GM21528 (cell line): ENCODE measurements around the gene SLC7A6OS.

ENCODE experiments used
- ATAC-seq: cut with Tn5 transposase; IDR thresholded peaks from one replicate; pipeline ENCODE4 v1.9.1; 2021; ENCODE audit warnings: mild to moderate bottlenecking, moderate library complexity; ENCODE audit not compliant: unreplicated experiment, low FRiP score

Gene SLC7A6OS

DNA sequence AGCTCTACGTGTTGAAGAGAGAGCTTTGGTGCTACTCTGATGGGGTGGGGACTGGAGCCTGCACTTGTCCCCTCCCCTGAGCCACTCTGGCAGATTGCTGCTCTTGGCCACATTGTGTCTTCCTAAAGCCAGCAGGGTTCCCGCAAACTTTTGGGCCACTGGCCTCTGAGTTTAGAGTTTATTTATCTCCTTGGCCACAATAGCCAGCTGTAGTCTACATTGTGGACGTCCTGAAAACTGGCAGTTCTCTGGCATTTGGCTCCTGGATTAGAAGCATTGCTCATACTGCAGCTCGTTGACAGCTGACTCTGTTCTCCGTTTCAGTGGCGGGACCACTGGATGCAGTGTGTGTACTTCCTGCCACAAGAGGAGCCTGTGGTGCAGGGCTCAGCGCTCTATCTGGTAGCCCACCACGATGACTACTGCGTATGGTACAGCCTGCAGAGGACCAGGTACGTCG, 34.6 kb upstream of the SLC7A6OS start:
- no peak for ATAC-seq

DNA sequence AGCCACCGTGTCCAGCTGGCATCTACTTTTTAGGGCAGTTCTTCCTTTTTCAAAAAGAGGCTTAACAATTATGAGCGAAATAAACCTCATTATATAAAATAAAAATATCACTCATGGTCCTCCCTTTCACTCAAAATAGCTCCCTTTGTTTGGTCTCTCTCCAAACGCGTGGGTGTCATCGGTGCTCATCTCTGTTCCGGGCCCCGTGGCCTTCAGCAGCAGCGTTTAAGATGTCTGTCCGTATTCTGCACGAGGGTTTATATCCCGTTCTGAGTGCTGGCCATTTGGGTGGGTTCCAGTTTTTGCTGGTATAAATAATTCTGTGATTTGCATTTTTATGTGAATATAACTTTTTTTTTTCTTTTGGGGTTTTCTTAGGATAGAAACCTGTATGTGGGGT, 33.5 kb upstream of the SLC7A6OS start:
- no peak for ATAC-seq

DNA sequence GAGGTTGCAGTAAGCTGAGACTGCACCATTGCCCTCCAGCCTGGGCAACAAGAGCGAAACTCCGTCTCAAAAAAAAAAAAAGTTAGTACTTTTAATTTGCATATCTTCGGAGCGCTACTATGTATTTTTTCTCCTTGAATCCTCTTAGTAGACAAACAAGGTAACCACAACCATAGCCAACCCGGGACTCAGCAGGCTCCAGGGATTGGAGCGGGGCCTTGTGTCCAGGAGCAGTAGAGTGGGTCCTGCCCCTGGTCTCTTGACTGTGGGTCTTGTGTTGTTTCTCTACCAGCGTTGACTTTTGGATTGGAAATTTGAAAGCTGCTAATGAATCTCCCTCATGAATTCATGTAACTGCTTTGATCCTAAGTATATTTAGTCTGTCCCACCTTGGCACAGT, 32.4 kb upstream of the SLC7A6OS start:
- ATAC-seq, result no peak

DNA sequence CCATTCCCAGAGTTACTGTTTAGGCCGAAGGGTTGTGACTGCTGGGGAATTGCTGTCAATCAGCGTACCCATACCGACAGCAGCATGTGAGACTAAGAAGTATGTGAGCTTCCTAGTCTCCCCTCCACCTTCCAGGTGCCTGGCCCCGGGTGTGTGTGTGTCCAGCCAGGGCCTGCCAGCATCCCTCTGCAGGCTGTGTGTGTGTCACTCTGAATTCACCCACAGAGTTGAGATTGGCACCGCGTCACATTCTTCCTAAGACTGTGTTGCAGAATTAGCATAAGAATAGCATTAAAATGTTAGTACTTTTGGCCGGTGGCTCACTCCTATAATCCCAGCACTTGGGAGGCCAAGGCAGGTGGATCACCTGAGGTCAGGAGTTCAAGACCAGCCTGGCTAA, 31.9 kb upstream of the SLC7A6OS start:
- ATAC-seq, result no peak

DNA sequence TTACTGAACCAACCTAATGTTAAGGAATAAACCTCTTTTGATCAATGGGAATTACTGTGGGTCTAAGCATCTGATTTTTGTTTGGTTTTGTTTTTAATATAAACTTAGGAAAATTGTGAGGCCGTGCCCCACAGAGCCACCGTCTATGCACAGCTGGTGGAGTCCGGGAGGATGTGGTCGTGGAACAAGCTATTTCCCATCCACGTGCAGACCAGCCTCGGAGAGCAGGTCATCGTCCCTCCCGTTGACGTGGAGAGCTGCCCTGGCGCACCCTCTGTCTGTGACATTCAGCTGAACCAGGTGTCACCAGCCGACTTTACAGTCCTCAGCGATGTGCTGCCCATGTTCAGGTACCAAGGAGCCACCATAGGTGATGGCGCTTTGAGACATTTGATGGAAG, 28.5 kb upstream of the SLC7A6OS start:
- no peak for ATAC-seq

DNA sequence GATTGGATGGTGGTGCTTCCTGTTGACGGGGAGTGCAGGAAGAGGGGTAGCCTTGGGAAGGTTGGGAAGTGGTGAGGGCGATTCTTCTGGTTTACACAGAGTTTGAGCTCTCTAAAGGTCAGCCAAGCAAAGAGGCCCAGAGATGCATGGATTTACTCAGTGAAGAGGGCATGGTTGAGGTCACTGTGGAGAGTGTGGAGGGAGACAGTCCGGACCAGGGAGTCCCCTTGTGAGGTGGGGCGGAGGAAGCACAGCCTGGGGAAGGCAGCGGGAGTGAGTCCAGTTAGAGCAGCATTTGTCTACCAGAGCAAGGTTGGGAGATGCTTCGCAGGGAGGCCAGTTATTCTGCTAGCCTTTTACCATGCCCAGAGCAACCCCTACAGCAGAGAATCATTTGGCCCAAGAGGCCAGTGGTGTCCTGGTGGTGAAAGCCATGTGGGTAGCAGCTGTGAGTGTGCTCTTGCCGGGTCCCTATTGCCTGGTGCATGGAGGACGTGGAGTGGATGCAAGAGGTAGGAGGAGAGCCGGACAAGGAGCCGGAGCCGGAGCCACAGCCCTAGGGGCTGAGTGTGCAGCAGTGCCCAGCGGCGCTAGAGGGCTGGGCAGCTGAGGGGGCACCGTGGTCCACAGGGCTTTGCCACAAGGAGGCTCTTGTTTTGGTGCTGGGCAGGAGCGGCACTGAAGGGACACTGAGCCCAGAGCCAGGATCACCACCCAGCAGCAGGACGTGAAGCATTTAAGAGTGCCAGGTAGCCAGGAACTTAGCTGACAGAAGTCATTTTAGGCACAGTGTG, 27.8 kb upstream of the SLC7A6OS start:
- ATAC-seq, result no peak

DNA sequence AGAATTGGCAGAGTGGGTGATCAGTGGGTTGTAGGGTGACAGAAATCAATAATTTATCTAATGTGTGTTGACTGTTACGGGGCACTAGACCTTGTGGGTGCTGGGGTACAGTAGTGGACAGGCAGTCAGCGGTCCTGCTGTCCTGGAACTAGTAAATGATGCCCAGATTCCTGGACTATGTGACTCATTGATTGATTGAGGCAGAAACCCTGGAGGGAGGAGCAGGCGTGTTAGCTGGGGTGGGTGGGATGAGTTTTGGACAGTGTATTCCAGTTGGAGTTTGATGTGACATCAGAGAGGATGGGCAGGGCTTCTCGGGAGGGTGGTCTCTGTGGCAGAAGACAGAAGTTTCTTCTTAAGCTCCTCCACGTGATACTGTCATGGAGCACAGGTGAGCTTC, 24.4 kb upstream of the SLC7A6OS start:
- ATAC-seq, result no peak

DNA sequence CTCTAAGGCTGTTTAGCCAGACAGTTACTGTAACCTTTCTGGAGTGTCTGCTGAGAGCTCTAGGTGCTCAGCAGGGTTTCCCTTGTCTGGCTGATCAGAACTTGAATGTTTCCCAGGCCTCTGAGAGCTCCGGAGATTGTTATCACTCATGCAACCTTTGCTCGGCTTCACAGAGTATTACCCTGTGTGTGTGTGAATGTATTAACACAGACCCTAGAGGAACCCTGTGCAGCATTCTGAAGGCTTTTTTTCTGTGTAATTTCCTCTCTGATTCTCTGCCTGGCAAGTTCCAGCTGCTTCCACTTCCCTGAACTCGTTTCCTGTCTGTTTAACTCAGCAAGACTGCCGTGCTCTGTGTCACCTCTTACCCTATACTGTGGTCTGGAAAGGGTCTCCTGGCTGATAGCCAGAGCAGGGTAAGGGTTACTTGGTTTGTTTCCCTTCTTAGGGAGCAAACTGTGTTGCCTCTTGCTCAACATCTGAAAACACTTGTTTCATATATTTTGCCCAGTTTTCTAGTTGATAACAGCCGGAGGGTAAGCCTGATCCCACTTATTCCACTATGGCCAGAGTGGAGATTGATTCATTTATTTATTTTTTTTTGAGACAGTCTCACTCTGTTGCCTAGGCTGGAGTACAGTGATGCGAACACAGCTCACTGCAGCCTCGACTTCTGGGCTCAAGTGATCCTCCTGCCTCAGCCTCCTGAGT, 21.8 kb upstream of the SLC7A6OS start:
- ATAC-seq, result no peak

DNA sequence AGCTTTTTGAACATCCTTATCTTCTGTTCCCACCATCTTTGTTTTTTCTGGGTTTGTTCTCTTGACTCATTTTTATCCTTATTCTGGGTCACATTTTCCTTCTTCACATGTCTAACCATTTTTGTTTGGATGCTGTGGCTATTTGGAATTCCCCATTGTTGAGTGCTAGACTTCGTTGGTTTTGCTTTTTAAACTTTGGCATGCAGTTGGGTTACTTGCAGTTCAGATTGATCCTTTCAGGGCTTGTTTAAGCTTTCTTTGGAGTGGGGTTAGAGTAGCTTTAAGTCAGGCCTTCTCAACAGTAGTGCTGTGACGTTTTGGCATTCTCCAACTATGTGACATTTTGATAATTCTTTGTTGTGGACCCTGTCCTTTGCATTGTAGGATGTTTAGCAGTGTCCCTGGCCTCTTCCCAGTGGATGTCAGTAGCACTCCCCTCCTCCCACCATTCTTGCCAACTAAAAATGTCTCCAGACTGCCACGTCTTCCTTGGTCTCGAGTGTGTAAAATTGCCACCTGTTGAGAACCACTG, 21.2 kb upstream of the SLC7A6OS start:
- ATAC-seq, result no peak

DNA sequence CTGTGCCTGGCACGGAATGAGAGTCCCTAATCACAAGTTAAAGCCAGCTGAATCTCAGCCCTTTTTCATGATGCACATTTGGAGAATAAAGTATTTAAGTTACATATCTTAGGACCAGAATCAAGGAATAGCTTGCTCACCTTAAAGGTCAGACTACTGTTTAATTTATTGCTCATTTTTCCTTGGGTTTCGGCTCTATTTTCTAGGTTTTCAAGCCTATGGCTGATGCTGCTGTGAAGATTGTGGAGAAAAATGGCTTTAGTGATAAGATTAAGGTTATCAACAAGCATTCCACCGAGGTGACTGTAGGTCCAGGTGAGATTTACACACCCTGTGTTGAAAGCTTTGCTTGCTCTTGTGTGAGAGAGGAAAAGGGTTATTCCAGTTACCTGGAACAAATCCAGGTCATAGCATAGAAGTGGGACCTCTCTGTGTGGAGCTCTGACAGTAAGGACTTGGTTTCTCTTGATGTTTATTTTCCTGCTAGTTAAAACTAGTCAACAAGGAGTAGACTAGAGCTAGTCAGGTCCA, 18.2 kb upstream of the SLC7A6OS start:
- no peak for ATAC-seq

DNA sequence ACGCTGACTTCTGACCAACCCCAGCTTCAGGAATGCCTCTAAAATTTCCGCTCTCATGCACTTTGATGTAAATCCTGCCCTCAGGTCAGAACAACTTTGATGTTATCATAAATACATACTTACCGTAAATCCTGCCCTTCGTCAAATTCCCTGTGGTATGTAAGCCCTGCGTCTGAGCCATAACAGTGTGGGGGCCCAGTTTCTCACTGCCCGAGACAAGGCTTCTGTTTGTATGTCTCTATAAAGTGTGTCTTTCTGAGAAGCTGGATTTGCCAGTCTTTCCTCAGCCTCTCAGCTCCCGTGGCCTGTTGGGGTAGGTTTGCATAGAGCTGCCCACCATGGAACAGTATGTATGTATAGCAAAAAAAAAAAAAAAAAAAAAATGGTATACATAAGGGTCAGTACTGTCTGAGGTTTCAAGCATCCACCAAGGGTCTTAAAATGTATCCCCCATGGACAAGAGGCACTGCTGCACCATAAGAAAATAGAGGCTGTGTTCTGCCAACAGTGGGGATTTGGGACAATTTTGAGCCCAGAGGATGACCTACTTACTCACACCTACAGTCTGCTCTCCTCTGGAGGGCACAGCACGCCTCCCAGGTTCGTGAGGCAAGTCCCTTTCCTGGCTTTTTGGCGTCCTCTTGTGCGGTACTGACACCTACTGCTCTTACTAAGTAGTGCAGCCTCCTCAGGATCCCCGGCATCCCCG, 17.6 kb upstream of the SLC7A6OS start:
- ATAC-seq, result peak; percentile 55

DNA sequence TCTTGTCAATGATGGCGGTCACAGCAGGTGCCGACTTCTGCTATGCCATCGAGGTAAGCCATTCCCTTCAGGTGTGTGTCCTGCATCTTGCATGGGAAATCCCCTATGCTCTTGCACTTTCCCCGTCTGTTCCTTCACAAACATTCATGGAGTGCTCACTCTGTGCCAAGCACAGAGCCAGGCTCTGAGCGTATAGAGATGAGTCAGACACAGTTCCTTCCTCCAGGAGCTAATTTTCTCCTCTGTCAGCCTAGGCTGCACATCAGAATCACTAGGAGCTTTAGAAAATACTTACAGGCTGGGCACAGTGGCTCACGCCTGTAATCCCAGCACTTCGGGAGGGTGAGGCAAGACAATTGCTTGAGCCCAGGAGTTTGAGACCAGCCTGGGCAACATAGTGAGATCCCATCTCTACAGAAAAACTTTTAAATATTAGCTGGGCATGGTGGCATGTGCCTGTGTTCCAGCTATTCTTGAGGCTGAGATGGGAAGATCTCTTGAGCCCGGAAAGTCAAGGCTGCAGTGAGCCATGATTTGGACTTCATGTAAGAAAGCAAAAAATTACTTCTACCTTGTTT, 14.1 kb upstream of the SLC7A6OS start:
- ATAC-seq, result no peak

DNA sequence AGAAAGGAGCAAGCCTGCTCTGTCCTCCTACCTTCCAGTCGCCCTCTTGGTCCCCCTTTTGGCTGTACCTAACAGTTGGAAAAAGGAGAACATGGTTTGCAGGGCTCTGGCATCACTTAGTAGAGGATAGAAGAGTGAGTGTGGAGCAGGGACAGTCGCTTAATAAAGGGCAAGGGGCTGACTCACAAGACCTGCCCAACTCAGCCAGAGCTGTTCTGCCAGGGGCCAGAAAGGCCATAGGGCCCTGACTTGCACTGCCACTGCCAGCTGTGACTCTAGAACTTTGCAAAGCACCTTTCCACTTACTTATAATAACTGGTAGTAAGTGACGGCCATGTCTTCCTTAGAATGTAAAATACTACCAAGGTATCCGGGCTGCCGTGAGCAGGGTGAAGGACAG, 13.6 kb upstream of the SLC7A6OS start:
- ATAC-seq, result no peak

DNA sequence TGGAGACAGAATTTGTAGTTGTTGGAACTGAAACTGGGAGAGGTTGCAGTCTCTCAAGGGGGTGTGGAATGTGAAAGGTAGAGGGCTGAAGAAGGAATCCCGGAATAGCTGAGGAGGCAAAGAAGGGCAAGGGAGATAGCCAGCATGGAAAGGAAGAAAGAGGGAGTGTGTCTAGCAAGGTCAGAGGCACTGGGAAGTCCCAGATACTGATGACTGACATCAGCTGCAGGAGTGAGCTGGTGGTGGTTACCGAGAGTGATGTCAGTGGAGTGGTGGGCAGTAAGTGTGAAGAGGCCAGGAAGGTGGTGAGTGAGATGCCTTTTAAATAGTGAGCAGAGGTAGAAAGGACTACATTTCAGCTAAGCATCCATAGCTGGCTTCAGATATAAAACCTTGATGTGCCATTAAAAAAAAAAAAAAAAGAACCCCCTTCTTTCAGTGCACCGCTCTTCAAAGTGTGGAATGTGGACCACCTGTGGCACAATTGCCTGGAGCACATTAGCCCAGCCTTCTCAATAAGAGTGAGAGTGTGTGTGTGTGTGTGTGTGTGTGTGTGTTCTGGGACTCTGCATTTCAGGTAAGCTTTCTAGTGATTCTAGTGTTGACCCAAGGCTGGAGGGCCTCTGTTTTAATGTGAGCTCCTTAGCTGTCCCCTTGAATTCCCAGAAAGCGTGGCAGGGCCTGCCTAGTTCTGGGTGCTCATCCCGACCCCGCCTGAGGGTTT, 8.6 kb upstream of the SLC7A6OS start:
- ATAC-seq, result no peak

DNA sequence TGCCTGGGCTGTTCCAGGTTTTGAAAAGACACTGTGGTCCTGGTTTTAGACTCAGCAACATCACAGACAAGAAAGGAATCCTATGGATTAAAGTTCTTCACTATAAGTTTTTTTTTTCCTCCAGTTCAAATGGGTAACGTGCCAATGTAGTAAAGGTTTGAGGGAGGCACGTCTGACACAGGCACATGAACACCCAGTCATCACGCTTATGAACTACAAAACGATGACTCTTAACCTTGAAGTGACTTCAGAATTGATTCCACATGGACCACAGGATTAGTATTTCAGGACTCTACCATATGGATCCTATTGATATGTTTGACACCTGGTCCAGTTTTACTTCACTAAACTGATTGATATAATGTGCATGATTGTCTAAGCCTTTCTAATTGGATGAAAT, 2.4 kb upstream of the SLC7A6OS start:
- no peak for ATAC-seq

DNA sequence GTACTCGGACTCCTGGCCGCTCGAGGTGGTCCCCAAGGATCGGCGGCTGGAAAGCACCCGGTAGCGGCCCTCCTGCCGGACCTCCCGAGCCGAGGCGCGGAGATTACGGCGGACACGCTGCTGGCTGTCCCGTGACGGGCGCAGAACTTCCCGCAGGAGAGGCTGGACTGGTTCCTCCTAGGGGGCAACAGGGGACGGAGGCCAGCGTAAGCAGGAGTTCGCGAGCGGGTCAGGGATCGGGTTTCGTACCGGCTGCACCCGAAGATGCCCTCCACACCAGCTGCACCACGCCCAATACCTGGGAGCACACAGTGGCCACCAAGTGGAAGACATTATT, 341 bp downstream of the SLC7A6OS start:
- ATAC-seq, result peak; percentile 42

DNA sequence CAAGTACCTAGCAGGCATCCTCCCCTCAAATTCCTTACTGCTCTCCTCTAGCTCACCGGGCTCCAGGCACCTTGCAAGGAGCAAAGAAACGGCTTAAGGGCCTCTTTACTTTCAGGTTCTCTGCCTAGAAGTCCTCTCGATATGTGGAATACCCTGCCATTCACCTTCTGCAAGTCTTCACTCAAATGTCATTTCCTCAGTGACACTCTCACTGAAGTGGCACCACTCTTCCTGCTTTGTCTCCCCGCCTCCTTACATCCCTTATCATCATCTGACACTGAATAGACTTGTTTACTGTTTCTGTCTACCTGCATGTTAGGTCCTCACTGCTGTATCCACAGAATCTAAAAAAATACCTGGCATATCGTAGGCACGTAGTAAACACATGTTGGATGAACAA, 947 bp downstream of the SLC7A6OS start:
- ATAC-seq, result no peak

DNA sequence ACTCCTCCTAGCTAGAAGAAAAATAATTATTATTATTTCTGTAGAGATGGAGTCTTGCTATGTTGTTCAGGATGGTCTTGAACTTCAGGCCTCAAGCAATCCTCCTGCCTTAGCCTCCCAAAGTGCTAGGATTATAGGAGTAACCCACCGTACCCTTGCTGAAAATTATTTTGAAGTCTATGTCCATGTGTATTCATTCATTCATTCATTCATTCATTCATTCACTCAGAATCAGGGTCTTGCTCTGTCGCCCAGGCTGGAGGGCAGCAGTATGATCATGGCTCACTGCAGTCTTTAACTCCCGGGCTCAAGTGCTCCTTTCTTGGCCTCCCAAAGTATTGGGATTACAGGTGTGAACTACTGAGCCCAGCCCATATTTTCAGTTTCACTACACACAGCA, 4.1 kb downstream of the SLC7A6OS start:
- ATAC-seq, result no peak

DNA sequence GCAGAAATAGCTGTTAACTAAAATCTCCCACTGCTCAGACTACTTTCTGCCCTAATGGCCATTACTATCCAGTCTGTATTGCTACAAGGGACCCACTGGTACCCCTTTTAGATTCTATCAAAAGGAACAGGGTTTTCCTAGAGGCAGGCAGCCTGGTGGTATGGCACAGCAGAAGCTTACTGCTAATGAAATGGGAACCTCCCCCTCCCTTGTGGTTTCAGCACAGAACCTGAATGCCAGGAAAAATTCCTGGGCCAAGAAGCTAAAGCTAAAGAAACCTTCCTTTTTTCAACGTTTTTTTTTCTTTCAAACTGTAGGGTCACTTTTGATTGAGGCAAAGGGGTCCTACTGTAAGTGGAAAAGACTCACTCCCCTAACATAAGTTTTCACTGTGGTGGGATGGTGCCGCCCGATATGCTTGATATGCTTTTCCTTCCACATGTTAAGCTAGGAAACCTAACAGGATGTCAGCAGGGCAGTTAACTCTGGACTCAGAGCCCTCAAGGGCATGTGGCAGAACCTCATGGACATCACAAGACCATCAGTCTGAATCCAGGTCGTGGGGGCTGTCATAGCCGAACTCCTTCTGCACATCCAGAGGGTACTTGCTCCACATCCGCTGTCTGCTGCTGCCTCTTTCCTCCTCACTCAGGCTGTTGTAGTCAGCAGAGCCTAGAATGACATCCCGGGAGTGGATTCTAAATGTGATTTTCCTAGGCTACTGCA, 9.8 kb downstream of the SLC7A6OS start:
- ATAC-seq, result no peak
